ENCODE data around the gene DZANK1. TPM values are rescaled to one million over a fixed set of nuclear protein-coding genes. Genes with fewer than 3 reads are reported as not detected.

Gene DZANK1
- 1.7 TPM for total RNA-seq (2021; ENCODE audit: unreplicated experiment)
- polyA plus RNA-seq (2012), result 1.1 and 1.4 TPM in 2 replicates
- Bru-seq, nascent RNA, result percentile 42 among the genes with signal in this experiment
- percentile 45 among the genes with signal in this experiment for BruChase-seq, experiment 1, labeled RNA remaining after a 6-hour chase
- percentile 51 among the genes with signal in this experiment for BruChase-seq, experiment 2, labeled RNA remaining after a 2-hour chase
- long read RNA-seq, partial matches to known transcripts, result 1 of 2 reads
- long read RNA-seq, other reads (novel, unspliced or antisense), result 1 of 2 reads

GRCh38 chr20:18466894-18467730, at the start of gene DZANK1, which contains the start of gene POLR3F:
Gene DZANK1 (minus strand): TSS chr20:18467030. CDS start chr20:18465358, 1,672 bp downstream.
Gene POLR3F (plus strand): TSS chr20:18467390. CDS start chr20:18467507, 117 bp downstream.
- Histone ChIP-seq H3K9me3 (ENCODE audit: control insufficient read depth in 1 of 2, insufficient read depth in 1 of 2, low read depth in 1 of 2, low read length in 2 of 2) (no peaks in the 10 kb centered on the region), H4K20me1 (ENCODE audit: insufficient read depth) (no peaks in the 10 kb centered on the region), H3K4me1 (ENCODE audit: control insufficient read depth in 1 of 2, insufficient read depth in 2 of 2, low read length in 2 of 2) (peaks cover 13% of the 10 kb centered on the region in 2 experiments), H2AFZ (ENCODE audit: low read depth, low read length, poor library complexity, severe bottlenecking) (peak within 1 kb of the TSS; percentile 69), H3K4me2 (ENCODE audit: low read length) (peak within 1 kb of the TSS; percentile 77), H3K9ac (ENCODE audit: low read length) (peak within 1 kb of the TSS; percentile 71), H3K79me2 (ENCODE audit: insufficient read depth, low read length) (peaks cover 41% of the 10 kb centered on the region), H3K27ac (ENCODE audit: low read depth, low read length) (peak within 1 kb of the TSS; percentile 91), H3K27me3 (ENCODE audit: insufficient read depth, low read length) (no peaks in the 10 kb centered on the region), H3K9me2 (ENCODE audit: insufficient read depth) (no peaks in the 10 kb centered on the region), H3K36me3 (ENCODE audit: control insufficient read depth in 1 of 2, insufficient read depth in 2 of 2, low read length in 2 of 2) (peaks cover 0 to 9% of the 10 kb centered on the region in 2 experiments; a peak in 1 of 4 replicates), H3K4me3 (replicated peaks in 1 of 2; ENCODE audit: low read depth in 1 of 2, low read length in 2 of 2) (peak within 1 kb of the TSS; percentile 82 to 99)
- no TSS peak for BruUV-seq (replicated peaks)
- ChIA-PET CTCF (interaction anchor here (1.2 kb wide), 2 partner anchors 11 to 40 kb away, joined by 3 read pairs; no protein-coding TSS in a partner anchor), POLR2A (interaction anchor here (0.8 to 2.1 kb wide), 2 partner anchors 30 to 40 kb away, joined by 4 to 12 read pairs; partner anchors contain the start of genes RBBP9 and SEC23B), RAD21 (ENCODE audit: low non-redundant PET in 1 of 2, low total read pairs in 2 of 2, uncharacterized antibody in 2 of 2, unreplicated experiment in 2 of 2) (no interaction called here)
- DNase-seq (ENCODE audit: low read depth, low spot score) (peak; percentile 91), ATAC-seq (peak; percentile 98)
- intact Hi-C loops (cut with micrococcal nuclease), result loop anchor here (1.0 to 2.0 kb wide), 3 partner anchors 34 to 120 kb away; partner anchors contain the start of gene SEC23B
- TF ChIP-seq REST (IDR thresholded peaks at IDR 0.05; ENCODE audit: low read depth), result no peak
- TF ChIP-seq RAD21 (IDR thresholded peaks at IDR 0.05; ENCODE audit: low read depth), result no peak
- TF ChIP-seq CEBPB (IDR thresholded peaks at IDR 0.05; ENCODE audit: low read depth), result no peak
- no peak for TF ChIP-seq ZNF274 (IDR thresholded peaks at IDR 0.05; ENCODE audit: low read depth, low read length)
- TF ChIP-seq SIN3A (IDR thresholded peaks at IDR 0.05; ENCODE audit: low read depth), result 0 out of 2 replicates have a peak, but pooled peaks have one; percentile 61
- peak; percentile 59 for TF ChIP-seq POLR2AphosphoS5 (IDR thresholded peaks at IDR 0.05; ENCODE audit: low read depth, low read length)
- TF ChIP-seq ELF1 (IDR thresholded peaks at IDR 0.05; ENCODE audit: borderline replicate concordance, low read depth), result no peak; the same call in 1 of the 2 replicates
- TF ChIP-seq SRF (IDR thresholded peaks at IDR 0.05; ENCODE audit: low read depth), result peak; percentile 94
- TF ChIP-seq, protein P1, sequence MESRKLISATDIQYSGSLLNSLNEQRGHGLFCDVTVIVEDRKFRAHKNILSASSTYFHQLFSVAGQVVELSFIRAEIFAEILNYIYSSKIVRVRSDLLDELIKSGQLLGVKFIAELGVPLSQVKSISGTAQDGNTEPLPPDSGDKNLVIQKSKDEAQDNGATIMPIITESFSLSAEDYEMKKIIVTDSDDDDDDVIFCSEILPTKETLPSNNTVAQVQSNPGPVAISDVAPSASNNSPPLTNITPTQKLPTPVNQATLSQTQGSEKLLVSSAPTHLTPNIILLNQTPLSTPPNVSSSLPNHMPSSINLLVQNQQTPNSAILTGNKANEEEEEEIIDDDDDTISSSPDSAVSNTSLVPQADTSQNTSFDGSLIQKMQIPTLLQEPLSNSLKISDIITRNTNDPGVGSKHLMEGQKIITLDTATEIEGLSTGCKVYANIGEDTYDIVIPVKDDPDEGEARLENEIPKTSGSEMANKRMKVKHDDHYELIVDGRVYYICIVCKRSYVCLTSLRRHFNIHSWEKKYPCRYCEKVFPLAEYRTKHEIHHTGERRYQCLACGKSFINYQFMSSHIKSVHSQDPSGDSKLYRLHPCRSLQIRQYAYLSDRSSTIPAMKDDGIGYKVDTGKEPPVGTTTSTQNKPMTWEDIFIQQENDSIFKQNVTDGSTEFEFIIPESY (IDR thresholded peaks at IDR 0.05; ENCODE audit: extremely low read depth, insufficient replicate concordance, low read length), result no peak
- peak; percentile 55; the same call in 1 of the 2 replicates for TF ChIP-seq ZFX (IDR thresholded peaks at IDR 0.05)
- TF ChIP-seq EZH2 (IDR thresholded peaks at IDR 0.05), result no peak
- no peak for TF ChIP-seq FOSL1 (IDR thresholded peaks at IDR 0.05; ENCODE audit: low read depth)
- TF ChIP-seq EZH2phosphoT487 (IDR thresholded peaks at IDR 0.05; ENCODE audit: borderline replicate concordance), result no peak
- TF ChIP-seq CBX3 (IDR thresholded peaks at IDR 0.05; ENCODE audit: low read depth), result no peak
- TF ChIP-seq MAX (IDR thresholded peaks at IDR 0.05), result peak; percentile 40; the same call in 1 of the 2 replicates
- TF ChIP-seq SP1 (IDR thresholded peaks at IDR 0.05; ENCODE audit: low read depth), result no peak; the same call in none of the 2 replicates
- TF ChIP-seq, protein P2, sequence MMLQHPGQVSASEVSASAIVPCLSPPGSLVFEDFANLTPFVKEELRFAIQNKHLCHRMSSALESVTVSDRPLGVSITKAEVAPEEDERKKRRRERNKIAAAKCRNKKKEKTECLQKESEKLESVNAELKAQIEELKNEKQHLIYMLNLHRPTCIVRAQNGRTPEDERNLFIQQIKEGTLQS (IDR thresholded peaks at IDR 0.05), result no peak
- no peak for TF ChIP-seq JUND (IDR thresholded peaks at IDR 0.05)
- peak; percentile 42 for TF ChIP-seq POLR2A (IDR thresholded peaks at IDR 0.05; ENCODE audit: borderline replicate concordance, extremely low read depth, insufficient read depth, insufficient read length)
- no peak for TF ChIP-seq TCF7L2 (IDR thresholded peaks at IDR 0.05; ENCODE audit: borderline replicate concordance, extremely low read depth, insufficient read depth, insufficient read length)

All from HCT116 (cell line).